Stimulated activated naive CD8-positive, alpha-beta T cell treated with anti-CD3 and anti-CD28 coated beads, Interleukin-15, amount 100 ng/mL, for 72 hours (primary cell): ENCODE data around the gene PLOD3.

ENCODE experiments used
- ATAC-seq: fragments of 150-1000 bp; cut with Tn5 transposase; 2 replicates; pipeline ENCODE4 v1.10.0; 2021; ENCODE audit warnings: mild to moderate bottlenecking, moderate library complexity
- DNase-seq, 2 donors: peaks; one replicate each; pipeline ENCODE4 v3.0.0; 2021 to 2022
- H3K27ac Mint-ChIP-seq, 2 donors: one replicate each; pipeline ENCODE4 v1.8.0; 2022; ENCODE audit warnings: mild to moderate bottlenecking in 2 of 2, mixed read lengths in 2 of 2, moderate library complexity in 2 of 2
- H3K27me3 Mint-ChIP-seq: one replicate; pipeline ENCODE4 v1.8.0; 2022; ENCODE audit warnings: mixed read lengths
- H3K4me1 Mint-ChIP-seq: one replicate; pipeline ENCODE4 v1.8.0; 2022; ENCODE audit warnings: mild to moderate bottlenecking, mixed read lengths
- H3K4me3 Mint-ChIP-seq, 2 donors: one replicate each; pipeline ENCODE4 v1.8.0; 2022; ENCODE audit warnings: mild to moderate bottlenecking in 2 of 2, mixed read lengths in 2 of 2, moderate library complexity in 1 of 2
- H3K9me3 Mint-ChIP-seq, 2 donors: one replicate each; pipeline ENCODE4 v1.8.0; 2022; ENCODE audit warnings: mixed read lengths in 2 of 2

The PLOD3 gene

DNA sequence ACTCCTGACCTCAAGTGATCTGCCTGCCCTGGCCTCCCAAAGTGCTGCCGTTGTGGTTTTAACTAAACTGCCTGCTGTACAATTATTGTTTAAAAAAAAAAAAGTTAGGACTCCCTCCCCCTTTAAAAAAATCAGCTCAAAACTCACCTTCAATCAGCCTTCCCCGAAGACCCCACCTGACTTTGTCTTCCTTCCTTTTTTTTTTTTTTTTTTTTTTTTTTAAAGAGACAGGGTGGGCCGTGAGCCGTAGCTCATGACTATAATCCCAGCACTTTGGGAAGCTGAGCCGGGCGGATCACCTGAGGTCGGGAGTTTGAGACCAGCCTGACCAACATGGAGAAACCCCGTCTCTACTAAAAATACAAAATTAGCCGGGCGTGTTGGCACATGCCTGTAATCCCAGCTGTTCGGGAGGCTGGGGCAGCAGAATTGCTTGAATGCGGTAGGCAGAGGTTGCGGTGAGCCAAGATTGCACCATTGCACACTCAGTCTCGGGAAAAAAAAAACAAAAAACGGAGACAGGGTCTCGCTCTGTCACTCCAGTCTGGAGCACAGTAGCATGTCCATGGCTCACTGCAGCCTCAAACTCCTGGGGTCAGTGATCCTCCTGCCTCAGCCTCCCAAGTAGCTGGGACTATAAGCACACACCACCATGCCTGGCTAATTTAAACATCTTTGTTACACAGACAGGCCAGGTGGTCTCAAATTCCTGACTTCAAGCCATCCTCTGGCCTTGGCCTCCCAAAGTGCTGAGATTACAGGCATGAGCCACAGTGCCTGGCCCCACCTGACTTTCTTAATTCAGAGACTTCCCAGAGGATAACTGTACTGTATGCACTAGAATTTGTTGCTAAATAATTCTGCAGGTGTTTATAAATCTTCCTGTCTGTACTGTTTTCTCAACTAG is 24.3 kb upstream of the PLOD3 start:
- Mint-ChIP-seq H3K27ac (peak overlapping the region in 1 of 2 donors; percentile 65), H3K4me1 (peaks cover 43% of the 10 kb centered on the region), H3K27me3 (no peaks in the 10 kb centered on the region), H3K4me3 (no peak overlapping the region), H3K9me3 (no peaks in the 10 kb centered on the region)
- ATAC-seq (no peak), DNase-seq (no peak)

DNA sequence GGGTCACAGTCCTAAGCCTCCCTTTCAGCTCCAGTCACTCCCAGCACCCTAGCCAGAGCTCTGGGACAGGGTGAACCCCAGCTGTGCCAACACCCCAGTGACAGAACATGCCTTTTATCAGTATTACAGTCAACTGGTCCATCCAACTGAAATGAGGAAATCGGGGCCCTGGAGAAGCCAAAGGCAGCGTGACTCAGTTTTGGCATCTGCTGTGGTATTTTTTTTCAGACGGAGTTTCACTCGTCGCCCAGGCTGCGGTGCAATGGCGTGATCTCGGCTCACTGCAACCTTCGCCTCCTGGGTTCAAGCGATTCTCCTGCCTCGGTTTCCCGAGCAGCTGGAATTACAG is 23.6 kb upstream of the PLOD3 start:
- ATAC-seq (no peak), DNase-seq (no peak)
- no peaks in the 10 kb centered on the region for H3K27me3 Mint-ChIP-seq
- peaks cover 43% of the 10 kb centered on the region for H3K4me1 Mint-ChIP-seq
- H3K27ac Mint-ChIP-seq, result no peak overlapping the region
- no peak overlapping the region for H3K4me3 Mint-ChIP-seq
- no peaks in the 10 kb centered on the region for H3K9me3 Mint-ChIP-seq

DNA sequence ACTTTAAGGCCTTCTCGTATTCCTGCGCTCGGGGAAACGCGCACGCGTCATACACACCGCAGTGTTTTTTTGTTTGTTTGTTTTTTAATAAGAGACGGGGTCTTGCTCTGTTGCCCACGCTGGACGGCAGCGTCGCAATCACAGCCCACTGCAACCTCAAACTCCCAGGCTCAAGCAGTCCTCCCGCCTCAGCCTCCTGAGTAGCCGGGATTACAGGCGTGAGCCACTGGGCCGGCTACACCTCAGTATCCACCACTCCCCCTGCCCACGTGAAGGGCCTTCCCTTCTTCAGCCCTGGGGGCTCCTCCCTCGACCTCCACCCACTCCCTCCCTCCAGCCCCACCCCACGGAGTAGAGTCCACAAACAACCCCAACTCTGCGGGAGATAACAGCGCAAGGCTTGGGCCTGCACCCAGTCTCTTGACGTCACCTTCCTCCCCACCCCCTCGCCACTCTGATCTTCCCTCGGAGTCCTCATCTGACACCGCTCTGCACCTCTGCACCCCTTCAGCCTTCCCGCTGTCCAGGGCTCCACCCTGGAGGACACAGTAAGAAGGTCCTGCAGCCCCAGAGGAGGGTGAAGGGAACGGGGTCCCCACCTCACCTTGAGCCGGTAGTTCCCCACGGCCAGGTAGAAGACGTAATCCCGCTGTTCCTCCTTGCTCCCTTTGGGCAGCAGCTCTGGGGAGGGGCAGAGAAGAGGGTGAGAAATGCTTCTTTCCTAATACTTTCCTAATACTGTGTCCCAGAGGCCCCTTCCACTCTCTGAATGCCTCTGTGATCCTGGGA is 23.0 kb upstream of the PLOD3 start:
- Mint-ChIP-seq H3K9me3 (no peaks in the 10 kb centered on the region), H3K4me1 (peaks cover 37% of the 10 kb centered on the region), H3K27ac (no peak overlapping the region), H3K4me3 (no peak overlapping the region), H3K27me3 (no peaks in the 10 kb centered on the region)
- ATAC-seq (no peak), DNase-seq (no peak)

DNA sequence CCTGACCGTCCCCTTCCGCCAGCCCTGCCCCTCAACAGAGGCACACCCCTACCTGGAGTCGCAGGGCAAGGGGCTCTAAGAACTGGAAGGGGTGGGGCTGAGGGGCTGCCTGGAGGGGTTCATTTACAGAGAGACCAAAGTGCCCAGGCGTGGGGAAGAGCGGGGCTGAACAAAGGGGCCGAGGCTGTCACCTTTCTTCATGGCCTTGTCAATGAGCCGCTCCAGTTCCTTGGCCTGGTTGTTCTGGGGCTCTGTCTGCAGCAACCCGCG is 22.5 kb upstream of the PLOD3 start:
- H3K27ac Mint-ChIP-seq, result no peak overlapping the region
- no peaks in the 10 kb centered on the region for H3K27me3 Mint-ChIP-seq

DNA sequence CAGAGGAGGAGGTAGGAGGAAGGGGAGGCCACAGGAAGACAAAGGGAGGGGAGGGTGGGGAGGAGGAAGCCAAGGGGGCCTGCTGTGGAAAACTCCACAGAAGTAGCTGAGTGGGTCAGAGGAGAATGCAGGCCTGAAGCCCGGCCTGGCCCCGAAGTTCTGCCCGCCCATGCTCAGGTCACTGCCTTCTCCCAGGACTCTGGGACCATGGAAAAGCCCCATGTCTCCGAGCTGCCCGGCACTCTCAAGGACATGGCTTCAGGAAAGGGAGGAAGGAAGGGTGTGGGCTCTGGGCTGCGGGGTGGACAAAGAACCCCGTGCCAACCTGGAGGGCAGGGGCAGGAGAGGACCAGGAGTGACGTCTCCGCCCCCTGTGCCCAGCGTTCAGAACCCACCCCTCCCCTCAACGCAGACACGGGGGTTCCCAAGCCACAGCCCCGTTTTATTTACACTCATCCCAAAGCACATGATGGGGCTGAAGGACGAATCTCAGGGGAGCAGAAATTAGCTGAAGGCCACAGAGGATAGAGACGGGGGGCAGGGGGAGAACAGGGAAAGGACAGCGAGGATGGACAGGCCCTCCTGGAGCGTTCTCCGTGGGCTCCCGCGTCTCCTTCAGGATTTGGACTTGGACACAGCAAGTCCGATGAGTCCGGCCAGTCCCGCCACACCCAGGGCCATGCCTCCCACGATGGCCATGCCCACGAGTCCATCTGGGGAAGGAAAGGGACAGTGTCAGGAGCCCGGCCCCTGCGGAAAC is 22.0 kb upstream of the PLOD3 start:
- DNase-seq (no peak), ATAC-seq (no peak)
- Mint-ChIP-seq H3K4me3 (no peak overlapping the region), H3K27me3 (no peaks in the 10 kb centered on the region), H3K9me3 (no peaks in the 10 kb centered on the region), H3K27ac (no peak overlapping the region), H3K4me1 (peaks cover 27% of the 10 kb centered on the region)

More for the DNA sequence above, 22.5 kb upstream of the PLOD3 start:
- H3K4me3 Mint-ChIP-seq, result no peak overlapping the region
- ATAC-seq (no peak), DNase-seq (no peak)
- H3K4me1 Mint-ChIP-seq, result peaks cover 32% of the 10 kb centered on the region
- H3K9me3 Mint-ChIP-seq, result no peaks in the 10 kb centered on the region

DNA sequence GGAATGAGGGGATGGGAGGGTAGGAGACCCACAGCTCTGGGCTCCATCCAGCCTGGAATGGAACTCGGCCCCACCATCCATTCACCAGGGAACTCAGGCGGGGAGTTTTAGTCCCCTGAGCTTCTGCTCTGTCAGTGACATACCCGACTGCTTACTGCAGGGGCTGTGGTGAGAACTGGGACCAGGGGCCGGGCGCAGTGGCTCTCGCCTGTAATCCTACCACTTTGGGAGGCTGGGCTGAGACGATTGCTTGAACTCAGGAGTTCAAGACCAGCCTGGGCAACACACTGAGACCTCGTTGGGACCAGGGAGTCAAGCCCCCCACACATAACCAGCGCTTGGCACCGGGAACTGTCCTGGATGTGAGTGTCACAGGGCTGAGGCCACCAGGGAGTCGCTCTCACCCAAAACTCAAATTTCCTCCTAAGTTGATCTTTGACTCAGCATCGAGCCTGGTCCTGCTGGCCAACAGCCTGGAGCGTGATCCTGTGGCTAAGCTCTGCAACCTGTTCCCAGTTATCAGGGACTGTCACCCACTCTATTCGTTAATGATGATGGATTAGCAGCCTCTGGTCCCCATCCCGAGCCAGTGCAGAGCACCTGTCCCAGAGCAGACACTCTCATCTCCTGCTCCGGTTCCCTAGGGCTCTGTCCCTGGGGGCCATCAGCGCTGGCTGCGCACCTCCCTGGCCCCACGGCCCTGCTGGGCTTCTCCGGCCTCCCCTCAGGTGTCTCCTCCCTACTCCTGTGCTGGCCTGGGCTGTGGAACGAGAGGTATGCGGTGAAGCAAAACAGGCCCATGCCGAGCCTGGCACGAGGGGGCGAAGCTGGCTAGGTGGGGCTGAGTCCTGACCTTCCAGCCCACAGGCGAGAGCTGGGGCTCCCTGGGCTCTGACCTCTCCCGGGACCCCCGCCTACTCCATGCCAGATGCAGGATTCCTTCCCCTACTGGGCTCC is 21.1 kb upstream of the PLOD3 start:
- H3K27ac Mint-ChIP-seq, result peak overlapping the region in 1 of 2 donors; percentile 94

DNA sequence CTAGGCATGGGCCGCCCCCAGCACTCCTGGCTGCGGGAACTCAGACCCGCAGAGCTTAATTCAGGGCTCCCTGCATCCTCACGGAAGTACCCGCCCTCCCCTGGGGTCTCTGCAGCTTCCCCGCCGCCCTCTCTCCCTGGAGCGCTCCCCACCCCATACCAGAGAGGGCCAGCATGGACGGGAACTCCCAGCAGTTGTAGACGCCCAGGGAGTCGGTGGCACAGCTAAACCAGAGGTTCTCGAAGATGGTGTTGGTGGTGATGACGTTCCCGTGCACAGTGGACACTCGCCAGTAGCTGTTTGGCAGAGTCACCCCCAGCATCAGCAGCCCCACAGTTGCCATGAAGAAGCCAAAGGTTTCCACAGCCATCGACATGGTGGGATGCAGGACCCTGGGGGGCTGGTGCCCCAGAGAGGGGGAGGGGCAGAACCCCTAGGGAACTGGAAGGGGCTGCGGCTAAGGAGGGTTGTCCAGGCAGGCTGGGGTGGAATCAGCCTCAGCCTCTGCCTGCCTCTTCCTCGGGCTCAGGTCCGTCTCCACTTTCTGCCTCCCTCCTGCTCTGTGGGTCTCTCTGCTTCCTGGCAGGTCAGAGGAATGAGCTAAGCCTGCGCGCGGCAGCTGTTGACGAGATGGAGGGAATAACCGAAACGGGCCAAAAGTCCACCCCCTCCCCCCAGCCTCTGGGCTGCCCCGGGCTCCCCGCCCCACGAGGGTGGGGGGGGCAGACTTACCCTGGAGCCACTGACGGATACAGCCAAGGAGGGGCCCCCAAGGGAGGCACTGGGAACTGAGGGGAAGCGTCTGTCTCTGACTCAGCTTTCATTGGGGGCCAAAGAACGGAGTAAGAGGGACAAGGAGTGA is 20.1 kb upstream of the PLOD3 start, which contains the start of gene CLDN15:
Gene CLDN15 (minus strand): TSS at position 597 of the 862 bp plus-strand sequence. CDS start 221 bp downstream, at position 376.
- DNase-seq (no peak), ATAC-seq (no peak)
- no peak within 1 kb of the TSS for H3K4me3 Mint-ChIP-seq
- peaks cover 11% of the 10 kb centered on the region for H3K4me1 Mint-ChIP-seq
- peak within 1 kb of the TSS; percentile 69 to 94 for H3K27ac Mint-ChIP-seq
- H3K9me3 Mint-ChIP-seq, result no peaks in the 10 kb centered on the region
- H3K27me3 Mint-ChIP-seq, result no peaks in the 10 kb centered on the region

More for the DNA sequence above, 21.1 kb upstream of the PLOD3 start:
- DNase-seq (no peak), ATAC-seq (no peak)
- Mint-ChIP-seq H3K27me3 (no peaks in the 10 kb centered on the region), H3K4me1 (peaks cover 19% of the 10 kb centered on the region), H3K9me3 (no peaks in the 10 kb centered on the region), H3K4me3 (no peak overlapping the region)

DNA sequence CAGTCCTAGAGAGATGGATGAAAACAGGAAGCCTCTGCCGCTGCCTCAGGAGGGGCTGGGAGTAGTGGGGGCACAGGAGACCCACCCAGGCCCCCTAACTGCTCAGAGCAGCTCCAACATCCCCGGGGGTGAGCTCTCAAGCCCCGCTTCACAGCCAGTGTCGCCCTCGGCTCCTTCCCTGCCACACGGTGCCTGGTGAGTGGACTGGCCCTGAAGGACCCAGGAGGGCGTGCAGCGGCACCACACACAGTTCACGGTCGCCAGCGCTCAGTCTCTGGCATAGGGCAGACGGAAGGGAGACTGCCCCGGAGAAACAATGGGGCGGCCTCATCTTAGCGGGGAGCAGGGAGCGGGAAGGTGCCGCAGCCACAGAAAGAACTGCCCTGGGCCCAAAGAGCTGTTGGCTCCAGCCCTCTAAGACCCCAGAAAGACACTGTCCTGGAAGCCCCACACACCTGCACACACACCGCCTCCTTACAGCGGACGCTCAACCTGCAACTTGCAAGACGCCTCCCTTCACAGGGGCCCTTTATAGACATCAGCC is 19.0 kb upstream of the PLOD3 start:
- ATAC-seq (peak; percentile 10), DNase-seq (no peak)
- Mint-ChIP-seq H3K9me3 (no peaks in the 10 kb centered on the region), H3K27ac (no peak overlapping the region), H3K4me1 (peaks cover 11% of the 10 kb centered on the region), H3K27me3 (no peaks in the 10 kb centered on the region), H3K4me3 (no peak overlapping the region)

DNA sequence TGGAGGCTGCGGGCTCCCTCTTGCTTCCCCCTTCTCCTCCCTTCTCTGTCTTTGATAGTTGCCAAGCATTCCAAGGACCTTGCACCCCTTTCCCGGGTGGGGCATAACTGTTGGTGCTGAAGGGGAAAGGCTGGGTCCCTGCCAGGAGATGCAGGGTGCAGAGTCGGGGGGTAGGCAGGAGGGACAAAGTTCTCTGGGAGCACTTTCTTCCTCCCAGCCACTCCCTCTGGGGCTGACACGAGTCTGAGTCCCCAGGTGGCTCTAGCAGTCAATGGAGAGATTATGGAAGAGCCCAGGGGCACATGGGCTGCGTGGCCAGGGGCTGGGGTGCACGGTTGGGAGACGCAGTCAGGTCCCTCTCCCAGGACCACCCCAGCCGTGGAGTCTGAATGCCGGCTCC is 18.1 kb upstream of the PLOD3 start:
- DNase-seq, result no peak
- ATAC-seq, result no peak
- no peaks in the 10 kb centered on the region for H3K9me3 Mint-ChIP-seq
- H3K27ac Mint-ChIP-seq, result peak overlapping the region in 1 of 2 donors; percentile 82
- H3K27me3 Mint-ChIP-seq, result no peaks in the 10 kb centered on the region
- H3K4me3 Mint-ChIP-seq, result no peak overlapping the region
- peaks cover 10% of the 10 kb centered on the region for H3K4me1 Mint-ChIP-seq

DNA sequence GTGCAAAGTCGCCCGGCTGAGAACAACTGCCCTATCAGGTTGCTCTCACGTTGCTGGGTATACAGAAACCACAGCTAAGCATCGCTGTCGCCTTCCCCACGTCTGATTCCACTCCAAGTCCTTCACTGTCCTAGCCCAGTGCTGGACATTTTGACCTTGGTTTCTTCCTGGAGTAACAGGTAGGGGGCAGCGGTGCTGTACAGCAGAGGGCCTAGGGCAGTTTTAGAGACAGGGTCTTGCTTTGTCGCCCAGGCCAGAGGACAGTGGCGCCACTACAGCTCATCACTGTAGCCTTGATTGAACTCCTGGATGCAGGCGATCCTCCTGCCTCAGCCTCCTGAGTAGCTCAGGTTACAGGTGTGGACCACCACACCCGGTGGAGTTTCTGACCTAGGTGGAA is 17.7 kb upstream of the PLOD3 start:
- H3K27ac Mint-ChIP-seq, result peak overlapping the region in 1 of 2 donors; percentile 82
- H3K4me3 Mint-ChIP-seq, result no peak overlapping the region
- DNase-seq (no peak), ATAC-seq (no peak)
- no peaks in the 10 kb centered on the region for H3K27me3 Mint-ChIP-seq
- H3K9me3 Mint-ChIP-seq, result no peaks in the 10 kb centered on the region
- peaks cover 12% of the 10 kb centered on the region for H3K4me1 Mint-ChIP-seq

DNA sequence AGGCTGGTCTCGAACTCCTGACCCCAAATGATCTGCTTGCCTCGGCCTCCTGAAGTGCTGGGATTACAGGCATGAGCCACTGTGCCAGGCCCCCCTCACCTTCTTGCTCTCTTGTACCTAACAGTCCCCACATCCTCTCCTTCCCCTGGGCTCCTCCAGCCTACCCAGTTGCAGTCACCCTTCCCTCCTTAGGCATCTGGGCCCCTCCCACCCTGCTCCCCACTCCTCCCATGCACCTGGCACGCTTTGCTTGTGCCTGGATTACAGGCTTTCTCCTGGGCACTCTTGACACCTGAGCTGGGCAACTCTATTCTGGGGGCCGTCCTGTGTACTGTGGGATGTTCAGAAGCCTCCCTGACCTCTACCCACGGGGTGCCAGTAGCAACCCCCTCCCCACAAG is 17.3 kb upstream of the PLOD3 start:
- H3K4me3 Mint-ChIP-seq, result no peak overlapping the region
- H3K4me1 Mint-ChIP-seq, result peaks cover 12% of the 10 kb centered on the region
- ATAC-seq (no peak), DNase-seq (no peak)
- H3K27me3 Mint-ChIP-seq, result no peaks in the 10 kb centered on the region
- H3K27ac Mint-ChIP-seq, result peak overlapping the region in 1 of 2 donors; percentile 82
- H3K9me3 Mint-ChIP-seq, result no peaks in the 10 kb centered on the region

DNA sequence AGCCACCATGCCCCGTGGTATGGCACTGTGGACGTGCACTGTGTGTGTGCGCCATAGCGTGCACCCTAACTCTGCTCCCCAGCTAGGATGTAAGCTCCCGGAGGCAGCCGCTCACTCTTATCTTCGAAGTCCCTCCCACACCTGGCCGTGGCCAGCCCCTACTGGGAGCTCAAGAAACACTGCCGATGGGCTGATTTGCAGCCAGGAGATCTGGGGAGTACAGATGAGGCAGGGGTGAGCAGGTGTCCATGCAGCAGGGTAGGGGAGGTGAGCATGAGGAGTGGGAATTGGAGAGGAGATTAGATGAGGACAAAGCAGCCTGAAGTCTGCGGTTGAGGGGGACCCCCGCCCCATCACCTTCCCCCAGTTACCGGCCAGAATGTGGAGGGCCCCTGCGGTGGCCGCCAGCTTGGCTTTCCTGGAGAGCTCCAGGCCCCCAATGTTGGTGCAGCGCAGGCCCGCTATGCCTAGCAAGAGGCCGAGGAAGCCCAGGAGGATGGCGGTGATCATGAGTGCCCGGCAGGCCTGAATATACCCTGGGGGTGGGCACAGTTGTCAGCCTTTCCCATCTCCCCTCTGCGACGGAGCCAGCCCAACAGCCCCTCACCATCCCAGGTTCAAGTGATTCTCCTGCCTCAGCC is 16.6 kb upstream of the PLOD3 start:
- H3K27me3 Mint-ChIP-seq, result no peaks in the 10 kb centered on the region
- H3K4me3 Mint-ChIP-seq, result no peak overlapping the region
- peaks cover 11% of the 10 kb centered on the region for H3K4me1 Mint-ChIP-seq
- no peak for ATAC-seq
- no peaks in the 10 kb centered on the region for H3K9me3 Mint-ChIP-seq
- peak overlapping the region in 1 of 2 donors; percentile 82 for H3K27ac Mint-ChIP-seq
- DNase-seq, result no peak

DNA sequence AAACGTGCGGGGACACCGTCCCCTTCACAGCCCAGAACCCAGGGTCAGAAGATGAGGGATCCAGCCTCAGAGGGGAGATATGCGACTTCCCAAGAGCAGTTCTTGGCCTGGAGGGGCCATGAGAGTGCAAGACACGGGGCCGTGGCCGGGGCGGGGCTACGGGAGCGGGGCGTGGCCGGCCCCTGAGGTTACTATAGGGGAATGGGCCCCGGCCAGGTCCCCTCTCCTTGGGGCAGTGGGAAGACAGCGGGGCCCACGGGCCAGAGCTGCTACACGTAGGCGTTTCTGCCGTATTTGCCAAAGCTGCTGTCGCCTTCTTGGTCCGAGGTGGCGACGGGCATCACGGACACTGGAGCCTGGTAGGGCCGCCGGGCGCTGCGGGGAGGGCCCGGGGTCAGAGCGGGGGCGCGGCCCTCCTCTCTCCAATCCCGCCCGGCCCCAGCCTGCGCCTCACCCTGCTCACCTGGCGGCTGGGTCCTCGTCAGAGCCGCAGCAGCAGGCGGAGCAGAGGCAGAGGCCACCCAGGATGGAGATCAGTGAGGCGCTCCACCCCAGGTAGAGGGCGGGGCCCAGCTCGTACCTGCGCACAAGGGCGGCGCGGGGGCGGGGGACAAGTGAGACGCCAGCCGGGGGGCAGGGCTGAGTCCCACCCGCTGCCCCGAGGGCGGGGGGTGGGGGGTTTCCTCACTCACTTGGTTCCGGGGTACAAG is 14.9 kb upstream of the PLOD3 start:
- no peak for DNase-seq

More for the DNA sequence above, 14.9 kb upstream of the PLOD3 start:
- Mint-ChIP-seq H3K9me3 (no peaks in the 10 kb centered on the region), H3K27ac (no peak overlapping the region), H3K4me1 (peaks cover 7% of the 10 kb centered on the region), H3K27me3 (no peaks in the 10 kb centered on the region), H3K4me3 (no peak overlapping the region)
- ATAC-seq, result peak; percentile 41
